GM19023 (cell line): ENCODE measurements around the gene C1QTNF8.
"Not testable (repeated sequence)": the region's sequence is repeated elsewhere in the genome, so short reads cannot be mapped to it uniquely, and the experiment has no call there.

Experiments used
- ATAC-seq: cut with Tn5 transposase; IDR thresholded peaks from one replicate; pipeline ENCODE4 v1.9.1; 2021; ENCODE audit warnings: mild to moderate bottlenecking, moderate library complexity; ENCODE audit not compliant: unreplicated experiment

C1QTNF8 gene

DNA sequence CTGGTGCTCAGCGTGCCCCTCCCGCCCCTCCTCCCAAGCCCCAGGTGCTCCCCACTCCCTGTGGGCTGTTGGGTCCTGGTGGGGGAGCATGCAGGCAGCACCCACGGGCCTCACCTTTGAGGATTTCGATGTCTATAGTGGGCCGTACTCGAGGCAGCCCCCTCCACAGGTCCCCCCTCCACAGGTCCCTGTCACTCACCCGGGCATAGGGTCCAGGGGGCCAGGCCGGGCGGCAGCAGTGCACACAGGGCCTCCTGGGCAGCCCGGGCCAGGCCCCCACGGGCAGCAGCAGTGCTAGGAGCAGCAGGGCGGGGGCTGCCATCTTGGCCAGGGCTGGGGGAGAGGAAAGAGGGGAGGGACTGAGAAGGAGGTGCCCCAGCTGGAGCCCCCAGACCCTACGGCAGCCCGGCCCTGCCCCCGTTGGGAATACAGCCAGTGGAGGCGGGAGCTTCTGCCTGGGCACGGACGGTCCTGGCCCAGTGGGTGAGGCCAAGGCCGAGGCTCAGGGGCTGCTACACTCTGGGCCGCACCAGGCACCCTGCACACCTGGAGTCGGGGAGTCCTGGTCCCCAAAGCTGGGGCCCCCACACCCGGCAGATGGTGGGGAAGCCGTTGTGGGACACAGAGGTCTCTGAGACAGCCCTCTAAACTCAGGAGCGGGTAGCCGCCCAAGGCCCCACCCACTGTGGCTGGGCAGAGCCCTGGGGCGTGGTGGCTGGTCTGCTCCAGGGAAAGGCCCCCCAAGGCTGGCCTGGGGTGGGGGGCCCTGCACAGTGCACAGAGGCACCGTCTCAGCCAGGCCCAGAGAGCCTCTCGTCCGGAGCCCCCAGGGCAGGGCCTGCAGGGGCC lies 1.2 kb downstream of the C1QTNF8 start:
- no peak for ATAC-seq

GRCh38 chr16:1094124-1094479 lies 1.9 kb downstream of the C1QTNF8 start:
- ATAC-seq: no peak

- ATAC-seq: no peak
These were observed 2.5 kb downstream of the C1QTNF8 start for GRCh38 chr16:1093284-1094123.

GRCh38 chr16:1092685-1093283 lies 3.3 kb downstream of the C1QTNF8 start:
- ATAC-seq: not testable (repeated sequence)

DNA sequence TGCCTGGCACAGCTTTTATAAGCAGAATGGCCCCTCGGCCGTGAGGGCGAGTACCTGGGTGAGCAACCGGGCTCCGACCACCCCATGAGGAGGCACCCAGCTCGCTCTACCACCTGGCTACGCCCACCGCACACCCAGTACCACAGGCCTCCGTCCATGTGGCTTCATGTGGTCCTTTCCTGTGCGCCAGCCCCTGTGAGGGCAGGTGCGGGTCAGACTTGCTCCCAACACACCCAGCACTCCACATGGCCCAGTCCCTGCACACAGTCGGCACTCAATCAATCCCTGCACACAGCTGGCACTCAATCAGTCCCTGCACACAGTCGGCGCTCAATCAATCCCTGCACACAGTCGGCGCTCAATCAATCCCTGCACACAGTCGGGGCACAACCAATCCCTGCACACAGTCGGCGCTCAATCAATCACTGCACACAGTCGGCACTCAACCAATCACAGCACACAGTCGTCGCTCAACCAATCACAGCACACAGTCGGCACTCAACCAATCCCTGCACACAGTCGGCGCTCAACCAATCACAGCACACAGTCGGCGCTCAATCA lies 4.0 kb downstream of the C1QTNF8 start:
- ATAC-seq: no peak

DNA sequence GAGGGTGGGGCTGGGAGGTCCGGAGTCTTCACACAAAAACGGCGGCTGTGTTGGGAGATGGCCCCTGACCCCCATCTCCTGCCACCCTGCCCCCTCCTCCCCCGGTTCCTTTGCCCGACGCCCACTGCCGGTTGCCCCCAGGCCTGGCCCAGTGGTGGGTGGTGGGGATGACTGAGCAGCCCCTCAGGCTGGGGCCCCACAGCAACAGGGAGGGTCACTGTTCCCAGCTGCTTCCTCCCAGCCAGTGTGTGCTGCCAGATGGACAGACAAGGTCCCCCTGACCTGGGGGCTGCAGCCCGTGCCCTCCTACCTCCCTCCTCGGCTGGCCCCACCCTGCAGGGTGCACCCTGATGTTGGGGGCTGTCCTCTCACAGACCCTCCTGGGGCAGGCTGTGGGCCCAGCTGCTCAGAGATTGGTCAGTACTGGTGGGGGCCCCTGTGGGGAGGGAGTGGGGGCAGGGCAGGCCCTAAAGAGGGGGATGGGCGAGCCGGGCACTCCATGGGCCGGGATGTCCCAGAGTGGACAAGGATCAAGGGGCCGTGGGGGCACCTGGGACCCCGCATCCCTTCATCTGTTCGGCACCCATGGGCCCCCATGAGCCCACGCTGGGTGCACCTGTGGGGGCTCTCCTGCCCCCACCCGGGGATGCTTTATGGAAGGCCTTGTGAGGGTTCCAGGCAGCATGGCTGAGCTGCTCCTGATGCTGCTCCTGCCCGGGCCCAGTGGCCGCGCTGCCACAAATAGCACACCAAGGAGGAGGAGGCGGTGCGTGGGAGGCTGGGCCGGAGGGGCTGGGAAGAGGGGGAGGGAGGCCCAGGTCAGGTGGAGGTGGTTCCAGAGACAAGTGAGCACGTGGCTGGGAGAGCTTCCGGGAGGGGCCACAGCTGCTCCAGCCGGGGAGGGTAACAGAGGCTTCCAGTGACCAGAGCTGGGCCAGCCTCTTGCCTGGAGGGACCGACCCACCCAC lies 5.1 kb downstream of the C1QTNF8 start:
- ATAC-seq: no peak

DNA sequence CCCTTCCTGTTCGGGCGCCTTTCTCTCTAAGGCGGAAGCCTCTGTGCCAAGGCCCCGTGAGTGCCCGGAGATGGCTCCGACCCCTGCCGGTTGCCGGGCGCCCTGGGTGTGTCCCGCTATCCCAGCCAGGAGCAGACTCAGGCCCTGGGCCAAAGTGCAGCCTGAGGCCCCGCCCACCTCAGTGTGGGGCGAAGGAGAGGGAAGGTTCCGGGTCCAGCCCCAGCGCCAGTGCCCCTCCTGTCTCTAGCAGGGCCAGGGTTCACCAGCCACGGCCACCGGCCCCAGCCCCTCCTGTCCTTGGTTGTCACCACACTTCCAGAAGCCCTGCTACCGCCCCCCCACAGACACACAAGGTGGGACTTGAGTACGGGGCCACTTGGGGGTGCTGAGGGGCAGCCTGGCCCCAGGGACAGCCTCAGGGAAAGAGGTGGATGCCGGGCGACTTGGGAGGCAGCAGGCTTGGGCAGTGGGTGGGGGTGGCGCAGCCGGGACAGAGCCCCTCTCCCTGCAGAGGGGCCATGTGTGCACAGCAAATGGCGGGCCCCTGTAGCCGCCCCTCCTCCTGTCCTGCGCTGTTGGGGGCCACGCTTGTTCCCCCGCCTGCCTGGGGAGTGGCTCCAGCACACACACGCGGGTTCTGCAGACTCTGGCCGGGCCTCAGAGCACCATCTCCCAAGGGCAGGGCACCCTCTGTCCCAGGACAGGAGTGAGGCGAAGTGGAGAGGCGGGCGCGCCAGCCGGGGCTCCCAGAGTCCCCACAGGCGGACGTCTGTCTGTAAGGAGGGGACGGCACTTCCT lies 6.0 kb downstream of the C1QTNF8 start:
- no peak for ATAC-seq

- no peak for ATAC-seq
These were observed 6.6 kb downstream of the C1QTNF8 start for GRCh38 chr16:1089439-1089821.

- no peak for ATAC-seq
These were observed 7.5 kb downstream of the C1QTNF8 start for GRCh38 chr16:1088295-1089170.

DNA sequence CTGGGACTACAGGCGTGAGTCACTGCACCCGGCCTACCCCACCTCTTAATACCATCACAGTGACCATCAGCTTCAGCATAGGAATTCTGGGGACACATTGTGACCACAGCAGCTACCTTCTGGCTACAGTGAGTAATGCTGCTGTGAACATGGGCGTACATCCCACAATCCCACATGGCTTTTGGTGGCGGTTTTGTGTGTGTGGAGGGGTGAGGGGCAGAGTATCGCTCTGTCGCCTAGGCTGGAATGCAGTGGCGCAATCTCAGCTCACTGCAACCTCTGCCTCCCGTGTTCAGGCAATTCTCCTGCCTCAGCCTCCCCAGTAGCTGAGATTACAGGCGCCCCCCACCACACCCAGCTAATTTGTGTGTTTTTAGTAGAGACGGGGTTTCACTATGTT lies 9.6 kb downstream of the C1QTNF8 start:
- ATAC-seq: not testable (repeated sequence)

DNA sequence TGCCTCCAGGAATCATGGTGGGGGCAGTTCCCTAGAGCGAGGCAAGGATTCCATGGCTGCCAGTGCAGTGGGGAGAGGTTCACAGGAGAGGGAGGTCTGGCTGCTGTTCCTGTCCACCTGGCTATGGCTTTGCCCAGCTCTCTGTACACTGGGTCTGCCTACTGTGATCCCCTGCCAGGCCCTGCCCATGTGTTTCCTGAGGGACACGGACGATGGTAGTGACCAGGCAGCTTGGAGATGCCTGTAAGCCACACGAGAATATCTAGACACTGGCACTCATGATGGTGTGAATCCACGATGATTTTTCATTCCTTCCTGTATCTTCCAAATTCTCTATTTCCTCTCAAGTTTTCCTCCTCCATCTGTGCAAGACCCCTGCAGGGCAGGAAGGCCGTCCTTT lies 11.1 kb downstream of the C1QTNF8 start:
- ATAC-seq: no peak

DNA sequence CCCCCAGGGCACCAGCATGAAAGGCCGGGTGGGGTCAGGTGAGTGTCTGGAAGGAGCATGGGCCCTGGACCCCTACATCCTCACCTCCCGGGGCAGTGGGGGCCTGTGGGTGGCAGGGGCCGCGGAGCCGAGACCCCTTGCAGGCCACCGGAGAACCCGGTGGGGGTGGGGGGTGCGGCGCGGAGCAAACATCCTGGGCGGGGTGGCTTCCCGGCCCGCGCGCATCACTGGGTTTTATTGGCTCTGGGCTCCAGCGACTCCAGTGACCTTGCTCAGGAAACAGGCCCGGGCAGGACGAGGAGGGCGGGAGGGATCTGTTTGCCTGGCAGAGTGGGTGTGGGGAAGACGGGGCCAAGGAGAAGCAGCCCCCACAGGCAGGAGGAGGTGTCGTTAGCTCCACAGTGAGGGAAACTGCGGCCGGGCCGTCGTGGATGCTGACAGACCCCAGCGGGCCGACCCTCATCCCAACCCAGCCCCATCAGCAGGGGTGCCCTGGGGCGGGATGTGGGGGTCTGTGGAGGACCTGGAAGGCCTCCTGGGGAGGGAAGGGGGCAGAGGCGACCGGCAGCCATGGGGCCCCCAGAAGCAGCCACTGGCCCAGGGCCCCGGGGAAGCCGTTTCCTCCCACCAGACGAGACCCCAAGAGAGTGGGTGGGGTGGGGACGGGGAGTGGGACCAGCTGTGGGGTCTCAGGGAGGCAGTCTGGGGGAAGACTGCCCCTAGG lies 12.9 kb downstream of the C1QTNF8 start:
- no peak for ATAC-seq

DNA sequence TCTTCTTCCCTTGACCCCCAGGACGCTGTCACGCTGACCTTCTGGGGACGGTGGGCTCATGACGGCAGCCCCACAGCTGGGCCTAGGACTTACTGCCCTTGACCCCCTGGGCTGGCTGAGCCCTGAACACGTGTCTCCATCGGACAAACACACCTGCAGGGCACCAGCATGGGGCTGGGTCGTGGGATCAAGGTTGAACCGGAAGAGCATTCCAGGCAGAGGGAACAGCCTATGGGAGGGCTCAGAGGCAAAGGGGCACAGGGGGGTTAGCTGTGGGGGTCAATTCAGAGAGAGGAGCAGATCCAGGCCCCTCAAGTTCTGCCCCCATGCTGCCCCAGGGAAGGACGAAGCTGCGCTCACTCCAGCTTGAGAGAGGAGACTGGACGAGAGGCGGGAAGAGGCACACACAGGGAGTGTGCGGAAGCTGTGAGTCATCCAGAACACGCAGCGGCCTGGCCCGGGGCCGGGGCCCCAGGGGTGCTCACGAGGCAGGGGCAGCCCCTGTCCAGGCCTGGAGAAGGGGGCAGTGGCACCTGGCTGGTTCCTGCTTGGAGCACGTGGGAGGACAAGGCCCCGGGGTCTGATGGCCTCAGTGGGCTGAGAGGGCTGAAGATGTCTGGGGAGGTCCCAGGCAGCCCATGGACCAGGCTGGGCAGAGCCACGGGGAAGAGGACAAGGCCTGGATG lies 13.6 kb downstream of the C1QTNF8 start:
- ATAC-seq: no peak

- ATAC-seq: no peak
These were observed 14.2 kb downstream of the C1QTNF8 start for GRCh38 chr16:1081734-1082265.

GRCh38 chr16:1080801-1081733 lies 15.0 kb downstream of the C1QTNF8 start:
- no peak for ATAC-seq
